GM08714 (cell line): ENCODE results near the gene RAB12.

Experiments
- H3K4me3 ChIP-seq: fragments of 200-500 bp; sonication (Bioruptor generic); 2 replicates; pipeline ENCODE4 v1.5.1; 2014; ENCODE audit warnings: mild to moderate bottlenecking, low read length, inconsistent platforms
- ZNF274 ChIP-seq: IDR thresholded peaks from 2 replicates; pipeline ENCODE4 v1.6.1; 2012; ENCODE audit warnings: mild to moderate bottlenecking, low read depth, low read length

The RAB12 gene

GRCh38 chr18:8654503-8655451 is 45.5 kb downstream of the RAB12 start:
- H3K4me3 ChIP-seq: no peak overlapping the region
- TF ChIP-seq ZNF274: no peak

GRCh38 chr18:8656232-8656631 is 47.0 kb downstream of the RAB12 start:
- H3K4me3 ChIP-seq: no peak overlapping the region
- no peak for TF ChIP-seq ZNF274

- TF ChIP-seq ZNF274: no peak
- no peak overlapping the region for H3K4me3 ChIP-seq
These were observed 48.0 kb downstream of the RAB12 start for GRCh38 chr18:8657050-8657820.

- TF ChIP-seq ZNF274: no peak
- H3K4me3 ChIP-seq: no peak overlapping the region
These were observed 48.7 kb downstream of the RAB12 start for GRCh38 chr18:8657873-8658470.

GRCh38 chr18:8658858-8659485 is 49.7 kb downstream of the RAB12 start:
- no peak for TF ChIP-seq ZNF274
- no peak overlapping the region for H3K4me3 ChIP-seq

GRCh38 chr18:8659609-8660242 is 50.5 kb downstream of the RAB12 start:
- no peak for TF ChIP-seq ZNF274
- no peak overlapping the region for H3K4me3 ChIP-seq

- H3K4me3 ChIP-seq: no peak overlapping the region
- TF ChIP-seq ZNF274: no peak
These were observed 51.1 kb downstream of the RAB12 start for GRCh38 chr18:8660316-8660715.

GRCh38 chr18:8661754-8662559 is 52.7 kb downstream of the RAB12 start:
- no peak overlapping the region for H3K4me3 ChIP-seq
- no peak for TF ChIP-seq ZNF274

- no peak for TF ChIP-seq ZNF274
- no peak overlapping the region for H3K4me3 ChIP-seq
These were observed 53.5 kb downstream of the RAB12 start for GRCh38 chr18:8662560-8663255.

- no peak overlapping the region for H3K4me3 ChIP-seq
- TF ChIP-seq ZNF274: no peak
These were observed 58.6 kb downstream of the RAB12 start for GRCh38 chr18:8667846-8668245.

- no peak for TF ChIP-seq ZNF274
- no peak overlapping the region for H3K4me3 ChIP-seq
These were observed 59.1 kb downstream of the RAB12 start for GRCh38 chr18:8668381-8668780.

- H3K4me3 ChIP-seq: no peak overlapping the region
- TF ChIP-seq ZNF274: no peak
These were observed 60.3 kb downstream of the RAB12 start for GRCh38 chr18:8669571-8669970.
